Measurements from ENCODE around the gene SNX15. TPM values are rescaled to one million over a fixed set of nuclear protein-coding genes. Genes with fewer than 3 reads are reported as not detected.

SNX15 gene
- total and polyA plus RNA-seq, 12 donors, result 16.4 to 35.9 (median 22.5) TPM

GRCh38 chr11:65008873-65009272, 18.4 kb upstream of the SNX15 start:
- no peak overlapping the region for H3K27ac ChIP-seq
- peaks cover 5 to 7% of the 10 kb centered on the region in 2 donors for H3K4me1 ChIP-seq (replicated peaks in 1 of 2)
- DNase-seq, result no peak
- no peak overlapping the region for H3K4me3 ChIP-seq
- H3K9me3 ChIP-seq (replicated peaks in 1 of 3), result no peaks in the 10 kb centered on the region
- WGBS, 4 donors, result 81 to 97% (median 91%) methylated on average over 2 of the region's 2 CpGs
- intact Hi-C loops (cut with DNase I), result no loop called here
- H3K27me3 ChIP-seq, result no peaks in the 10 kb centered on the region
- TF ChIP-seq, protein P1, sequence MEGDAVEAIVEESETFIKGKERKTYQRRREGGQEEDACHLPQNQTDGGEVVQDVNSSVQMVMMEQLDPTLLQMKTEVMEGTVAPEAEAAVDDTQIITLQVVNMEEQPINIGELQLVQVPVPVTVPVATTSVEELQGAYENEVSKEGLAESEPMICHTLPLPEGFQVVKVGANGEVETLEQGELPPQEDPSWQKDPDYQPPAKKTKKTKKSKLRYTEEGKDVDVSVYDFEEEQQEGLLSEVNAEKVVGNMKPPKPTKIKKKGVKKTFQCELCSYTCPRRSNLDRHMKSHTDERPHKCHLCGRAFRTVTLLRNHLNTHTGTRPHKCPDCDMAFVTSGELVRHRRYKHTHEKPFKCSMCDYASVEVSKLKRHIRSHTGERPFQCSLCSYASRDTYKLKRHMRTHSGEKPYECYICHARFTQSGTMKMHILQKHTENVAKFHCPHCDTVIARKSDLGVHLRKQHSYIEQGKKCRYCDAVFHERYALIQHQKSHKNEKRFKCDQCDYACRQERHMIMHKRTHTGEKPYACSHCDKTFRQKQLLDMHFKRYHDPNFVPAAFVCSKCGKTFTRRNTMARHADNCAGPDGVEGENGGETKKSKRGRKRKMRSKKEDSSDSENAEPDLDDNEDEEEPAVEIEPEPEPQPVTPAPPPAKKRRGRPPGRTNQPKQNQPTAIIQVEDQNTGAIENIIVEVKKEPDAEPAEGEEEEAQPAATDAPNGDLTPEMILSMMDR (IDR thresholded peaks at IDR 0.05), result no peak
- no peak for TF ChIP-seq POLR2A (IDR thresholded peaks at IDR 0.05)
- H3K36me3 ChIP-seq (replicated peaks in 1 of 2), result no peaks in the 10 kb centered on the region

DNA sequence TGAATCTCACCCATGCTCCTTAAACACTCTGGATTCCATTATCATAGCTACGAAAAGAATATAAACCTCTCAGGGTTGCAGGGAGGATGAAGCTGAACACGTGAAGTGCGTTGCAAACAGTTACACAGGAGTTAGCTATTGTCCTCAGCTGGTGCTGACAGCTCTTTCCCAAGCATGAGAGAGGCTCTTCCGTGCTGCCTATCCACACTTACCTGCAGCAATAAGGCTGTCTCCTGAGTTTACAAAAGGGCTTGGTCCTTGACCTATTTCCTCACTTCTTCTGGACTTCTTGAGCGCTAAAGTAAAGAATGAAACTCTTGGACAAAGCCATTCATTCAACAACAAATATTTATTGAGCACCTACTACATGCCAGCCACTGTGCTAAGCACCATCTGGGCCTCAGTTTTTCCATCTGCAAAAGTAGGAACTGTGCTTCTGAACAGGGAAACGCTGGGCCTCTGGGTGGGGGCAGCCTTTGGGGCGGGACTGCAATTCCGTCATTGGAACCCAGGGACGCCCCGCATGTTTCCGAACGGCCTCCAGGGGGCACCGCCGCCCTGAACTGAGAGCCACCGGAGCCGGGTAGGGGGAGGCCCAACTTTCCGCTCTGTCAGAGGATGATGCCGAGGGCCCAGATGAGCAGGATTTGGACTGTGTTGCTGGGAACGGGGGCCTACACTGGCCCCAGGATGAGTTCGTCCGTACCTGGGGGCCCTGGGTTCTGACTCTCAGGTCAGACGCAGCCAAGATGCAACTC, 13.9 kb upstream of the SNX15 start:
- intact Hi-C loops (cut with DNase I), result loop anchor here in 1 of 2 donors (10.0 kb wide), 2 partner anchors 61 to 169 kb away; partner anchors contain the start of gene CDC42BPG
- peak; percentile 91 to 97 (median 94) for DNase-seq
- Histone ChIP-seq H3K4me3 (peak overlapping the region in 3 of 4 donors; percentile 42 to 76 (median 55)), H3K4me1 (replicated peaks in 1 of 2) (peaks cover 12 to 17% of the 10 kb centered on the region in 2 donors), H3K36me3 (replicated peaks in 1 of 2) (peaks cover 0 to 2% of the 10 kb centered on the region in 2 donors), H3K9me3 (replicated peaks in 1 of 3) (no peaks in the 10 kb centered on the region), H3K27me3 (no peaks in the 10 kb centered on the region), H3K27ac (peak overlapping the region; percentile 95 to 100 (median 98))
- peak; percentile 70 to 86 for TF ChIP-seq POLR2A (IDR thresholded peaks at IDR 0.05)
- TF ChIP-seq, protein P1 (IDR thresholded peaks at IDR 0.05), result peak; percentile 65 to 93 (median 81)
- 10 to 44% (median 18%) methylated on average over 6 to 22 of the region's 22 CpGs for WGBS, 4 donors

DNA sequence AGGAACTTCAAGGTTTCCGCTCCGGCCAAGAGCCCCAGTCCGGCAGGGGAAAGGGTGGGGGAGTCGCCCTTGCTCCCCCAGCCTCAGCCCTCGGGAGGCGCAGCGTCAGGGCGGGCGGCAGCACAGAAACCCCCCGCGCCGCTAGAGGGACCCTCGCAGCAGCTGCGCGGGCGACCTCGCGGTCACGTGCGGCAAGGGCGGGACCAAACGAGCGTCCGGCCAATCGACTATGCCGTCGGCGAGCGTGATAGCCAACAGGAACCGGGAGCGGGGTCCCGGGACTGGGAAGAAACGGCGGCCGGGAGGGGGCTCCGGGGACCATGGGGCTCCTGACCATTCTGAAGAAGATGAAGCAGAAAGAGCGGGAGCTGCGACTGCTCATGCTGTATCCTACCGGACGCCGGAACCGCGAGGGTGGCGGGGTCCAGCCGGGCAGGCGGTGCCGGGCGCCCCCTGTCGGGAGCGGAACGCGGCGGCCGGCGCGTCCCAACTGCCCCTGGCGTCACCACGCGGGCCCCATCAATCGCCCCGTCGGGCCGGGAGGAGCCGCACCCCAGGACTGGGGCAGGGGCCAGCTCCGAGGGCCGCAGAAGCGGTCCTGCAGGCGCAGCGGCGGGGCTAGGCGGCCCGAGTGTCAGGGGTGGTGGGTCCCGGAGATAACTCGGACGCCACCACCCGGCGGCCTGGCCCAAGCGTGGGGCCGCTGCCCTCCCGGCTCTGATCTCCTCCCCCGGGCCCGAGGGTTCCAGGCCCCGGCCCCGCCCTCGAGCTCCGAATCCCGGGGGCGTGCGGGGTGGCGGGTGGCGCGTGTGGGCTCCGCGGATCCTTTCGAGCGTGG, 13.1 kb upstream of the SNX15 start, which contains the start of gene ARL2:
Gene ARL2 (plus strand): TSS at position 273 of the 838 bp plus-strand sequence. CDS start 48 bp downstream, at position 321.
- 0 to 2% (median 1%) methylated on average over 10 to 96 of the region's 96 CpGs for WGBS, 4 donors
- TF ChIP-seq, protein P1 (IDR thresholded peaks at IDR 0.05), result peak; percentile 36 to 90 (median 88)
- peak in 1 of 2 donors; percentile 54 for TF ChIP-seq POLR2A (IDR thresholded peaks at IDR 0.05)

More for the DNA sequence above, 13.1 kb upstream of the SNX15 start, which contains the start of gene ARL2:
- DNase-seq, result peak; percentile 88 to 93 (median 91)
- H3K36me3 ChIP-seq (replicated peaks in 1 of 2), result peaks cover 0 to 7% of the 10 kb centered on the region in 2 donors
- H3K27ac ChIP-seq, result peak within 1 kb of the TSS; percentile 95 to 100 (median 98)
- intact Hi-C loops (cut with DNase I), result loop anchor here in 1 of 2 donors (10.0 kb wide), 2 partner anchors 61 to 169 kb away; partner anchors contain the start of gene CDC42BPG
- H3K9me3 ChIP-seq (replicated peaks in 1 of 3), result no peaks in the 10 kb centered on the region
- peak within 1 kb of the TSS in 3 of 4 donors; percentile 42 to 76 (median 55) for H3K4me3 ChIP-seq
- peaks cover 12 to 17% of the 10 kb centered on the region in 2 donors for H3K4me1 ChIP-seq (replicated peaks in 1 of 2)
- H3K27me3 ChIP-seq, result no peaks in the 10 kb centered on the region

Measured in adrenal gland (tissue), 12 donors.